Thyroid gland (tissue), 4 donors: Measurements from ENCODE around the gene OR10G3. TPM values are rescaled to one million over a fixed set of nuclear protein-coding genes. Genes with fewer than 3 reads are reported as not detected.
"Not testable (repeated sequence)": the region's sequence is repeated elsewhere in the genome, so short reads cannot be mapped to it uniquely, and the experiment has no call there.

Experiments
- DNase-seq, 2 donors: peaks; one replicate each; pipeline ENCODE4 v3.0.0-alpha.2; 2019
- H3K27ac ChIP-seq, 3 donors: fragments of 200-600 bp; sonication (generic); 1 replicate in 2 of 3; 2 replicates in 1 of 3; pipeline ENCODE4 v1.5.1; 2016 to 2019; ENCODE audit warnings: mild to moderate bottlenecking in 1 of 3, moderate library complexity in 1 of 3
- H3K27me3 ChIP-seq: fragments of 200-600 bp; sonication (generic); one replicate; pipeline ENCODE4 v1.5.1; 2019
- H3K36me3 ChIP-seq, 2 donors: fragments of 200-600 bp; sonication (generic); one replicate each; pipeline ENCODE4 v1.5.1; 2016 to 2019
- H3K4me1 ChIP-seq, 2 donors: fragments of 200-600 bp; sonication (generic); one replicate each; pipeline ENCODE4 v1.5.1; 2017 to 2019
- H3K4me3 ChIP-seq, 3 donors: fragments of 200-600 bp; sonication (generic); replicated peaks in 1 of 3; 1 replicate in 2 of 3; 2 replicates in 1 of 3; pipeline ENCODE4 v1.5.1; 2016; ENCODE audit warnings: mild to moderate bottlenecking in 1 of 3
- H3K9me3 ChIP-seq: fragments of 200-600 bp; sonication (generic); one replicate; pipeline ENCODE4 v1.5.1; 2017
- CTCF ChIP-seq, 6 experiments: fragments of 200-600 bp in 3 of 6; fragments of 450-650 bp in 3 of 6; sonication (generic) in 3 of 6; IDR thresholded peaks; one replicate each; pipeline ENCODE4 v1.5.1; 2016 to 2019; ENCODE audit warnings: antibody characterized with exemption in 6 of 6, mild to moderate bottlenecking in 2 of 6, inconsistent platforms in 1 of 6, moderate library complexity in 1 of 6
- POLR2A ChIP-seq, 2 donors: fragments of 450-650 bp; IDR thresholded peaks; one replicate each; pipeline ENCODE4 v1.6.1; 2017; ENCODE audit warnings: antibody characterized with exemption in 2 of 2, mild to moderate bottlenecking in 2 of 2, moderate library complexity in 1 of 2
- WGBS, 2 donors: methylation state at CpG; one replicate each; pipeline ENCODE4 v1.1.5; 2017; 5-methylcytosine and 5-hydroxymethylcytosine counted together
- intact Hi-C: fragments of 100-400 bp; cut with DNase I; formaldehyde crosslinking; loops from one replicate; pipeline ENCODE4 v1.15.1; 2023
- total RNA-seq, 4 donors: library from RNA; depleted of rRNA; stranded (reverse); fragments of >200 nt; gene quantifications; one replicate each; pipeline ENCODE4 v1.2.3, GENCODE V29; 2016

The OR10G3 gene
- total RNA-seq, 4 donors from 2014 or later = not detected

- Histone ChIP-seq H3K4me3 (no peak overlapping the region), H3K4me1 (peaks cover 5 to 18% of the 10 kb centered on the region in 2 donors), H3K27me3 (no peaks in the 10 kb centered on the region), H3K27ac (peak overlapping the region; percentile 66 to 74 (median 68)), H3K36me3 (no peaks in the 10 kb centered on the region), H3K9me3 (no peaks in the 10 kb centered on the region)
- intact Hi-C loops = loop anchor here (5.0 kb wide), 1 partner anchor 54 kb away; no protein-coding TSS in a partner anchor
- no peak for TF ChIP-seq CTCF (IDR thresholded peaks at IDR 0.05)
- no peak for TF ChIP-seq POLR2A (IDR thresholded peaks at IDR 0.05)
- WGBS, 2 donors = 53% methylated on average over 5 of the region's 5 CpGs
- no peak for DNase-seq
These were observed 23.3 kb downstream of the OR10G3 start for GRCh38 chr14:21556378-21557083.

GRCh38 chr14:21553266-21553665, 26.6 kb downstream of the OR10G3 start:
- peaks cover 5 to 18% of the 10 kb centered on the region in 2 donors for H3K4me1 ChIP-seq
- TF ChIP-seq CTCF (IDR thresholded peaks at IDR 0.05) = no peak
- no peak for TF ChIP-seq POLR2A (IDR thresholded peaks at IDR 0.05)
- H3K27ac ChIP-seq = no peak overlapping the region
- H3K4me3 ChIP-seq = no peak overlapping the region
- H3K36me3 ChIP-seq = no peaks in the 10 kb centered on the region
- no peaks in the 10 kb centered on the region for H3K9me3 ChIP-seq
- 90% methylated on average over 3 of the region's 3 CpGs for WGBS, 2 donors
- no peaks in the 10 kb centered on the region for H3K27me3 ChIP-seq
- intact Hi-C loops = no loop called here
- no peak for DNase-seq

- H3K27me3 ChIP-seq, intact Hi-C loops, H3K4me1 ChIP-seq, H3K36me3 ChIP-seq, H3K9me3 ChIP-seq, DNase-seq, H3K27ac ChIP-seq, H3K4me3 ChIP-seq: not testable (repeated sequence)
- WGBS, 2 donors = 91 to 95% methylated on average over 7 of the region's 7 CpGs
These were observed 35.3 kb downstream of the OR10G3 start for GRCh38 chr14:21544588-21544987.

GRCh38 chr14:21543963-21544362, 35.9 kb downstream of the OR10G3 start:
- WGBS, 2 donors = 55 to 58% methylated on average over 5 of the region's 5 CpGs
- Histone ChIP-seq H3K36me3 (no peaks in the 10 kb centered on the region), H3K27me3 (no peaks in the 10 kb centered on the region), H3K4me3 (no peak overlapping the region), H3K4me1 (no peaks in the 10 kb centered on the region), H3K9me3 (no peaks in the 10 kb centered on the region), H3K27ac (no peak overlapping the region)
- no peak for TF ChIP-seq CTCF (IDR thresholded peaks at IDR 0.05)
- TF ChIP-seq POLR2A (IDR thresholded peaks at IDR 0.05) = no peak
- no peak for DNase-seq
- intact Hi-C loops = no loop called here

GRCh38 chr14:21543521-21543960, 36.3 kb downstream of the OR10G3 start:
- Histone ChIP-seq H3K9me3 (no peaks in the 10 kb centered on the region), H3K27ac (no peak overlapping the region), H3K4me3 (no peak overlapping the region), H3K27me3 (no peaks in the 10 kb centered on the region), H3K4me1 (no peaks in the 10 kb centered on the region), H3K36me3 (no peaks in the 10 kb centered on the region)
- DNase-seq = no peak
- no peak for TF ChIP-seq POLR2A (IDR thresholded peaks at IDR 0.05)
- no peak for TF ChIP-seq CTCF (IDR thresholded peaks at IDR 0.05)
- WGBS, 2 donors = 40 to 45% methylated on average over 7 of the region's 7 CpGs
- intact Hi-C loops = no loop called here
